Measurements from ENCODE around the gene STAU1. TPM values are rescaled to one million over a fixed set of nuclear protein-coding genes. Genes with fewer than 3 reads are reported as not detected.
"Not testable (repeated sequence)": the region's sequence is repeated elsewhere in the genome, so short reads cannot be mapped to it uniquely, and the experiment has no call there.

The STAU1 gene
- total RNA-seq, 4 donors from 2014 or later = 64.2 to 79.8 (median 70.9) TPM

DNA sequence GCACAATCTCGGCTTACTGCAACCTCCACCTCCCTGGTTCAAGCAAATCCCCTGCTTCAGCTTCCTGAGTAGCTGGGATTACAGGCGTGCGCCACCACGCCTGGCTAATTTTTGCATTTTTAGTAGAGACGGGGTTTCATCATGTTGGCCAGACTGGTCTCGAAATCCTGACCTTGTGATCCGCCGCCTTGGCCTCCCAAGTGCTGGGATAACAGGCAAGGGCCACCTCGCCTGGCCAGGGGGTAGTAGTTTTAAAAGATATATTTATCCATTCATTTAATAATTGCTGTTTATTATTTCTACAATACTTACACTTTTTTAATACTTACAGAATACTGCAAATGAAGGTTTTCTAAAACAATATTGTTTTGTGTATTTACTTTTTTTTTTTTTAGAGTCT is 15.6 kb upstream of the STAU1 start:
- no peaks in the 10 kb centered on the region for H3K27me3 ChIP-seq
- no peak for DNase-seq (ENCODE audit: low spot score in 2 of 2)
- no peak overlapping the region for H3K4me3 ChIP-seq
- no peak for TF ChIP-seq EP300 (IDR thresholded peaks at IDR 0.05)
- H3K36me3 ChIP-seq = no peaks in the 10 kb centered on the region
- no peaks in the 10 kb centered on the region for H3K4me1 ChIP-seq
- peaks cover 0 to 4% (median 0%) of the 10 kb centered on the region in 4 donors for H3K9me3 ChIP-seq
- H3K27ac ChIP-seq = no peak overlapping the region
- 68 to 95% methylated on average over 9 of the region's 9 CpGs for WGBS, 2 donors

DNA sequence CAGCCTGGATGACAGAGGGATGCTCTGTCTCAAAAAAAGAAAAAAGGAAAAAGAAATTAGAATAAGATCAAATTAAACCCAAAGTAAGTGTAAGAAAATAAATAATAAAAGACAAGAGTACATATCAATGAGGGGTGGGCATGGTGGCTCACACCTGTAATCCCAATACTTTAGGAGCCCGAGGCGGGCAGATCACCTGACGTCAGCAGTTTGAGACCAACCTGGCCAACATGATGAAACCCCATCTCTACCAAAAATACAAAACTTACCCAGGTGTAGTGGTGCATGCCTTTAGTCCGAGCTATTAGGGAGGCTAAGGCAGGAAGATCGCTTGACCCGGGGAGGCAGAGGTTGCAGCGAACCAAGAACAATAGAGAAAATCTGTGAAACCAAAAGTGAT is 14.9 kb upstream of the STAU1 start:
- H3K4me3 ChIP-seq = no peak overlapping the region
- no peak for DNase-seq (ENCODE audit: low spot score in 2 of 2)
- H3K27me3 ChIP-seq = no peaks in the 10 kb centered on the region
- no peak overlapping the region for H3K27ac ChIP-seq
- WGBS, 2 donors = 86 to 90% methylated on average over 7 of the region's 7 CpGs
- no peaks in the 10 kb centered on the region for H3K36me3 ChIP-seq
- TF ChIP-seq POLR2A (IDR thresholded peaks at IDR 0.05) = no peak
- no peaks in the 10 kb centered on the region for H3K4me1 ChIP-seq
- H3K9me3 ChIP-seq = peaks cover 0 to 4% (median 0%) of the 10 kb centered on the region in 4 donors

- Histone ChIP-seq H3K4me1 (no peaks in the 10 kb centered on the region), H3K4me3 (no peak overlapping the region), H3K27ac (no peak overlapping the region), H3K36me3 (no peaks in the 10 kb centered on the region), H3K9me3 (peaks cover 0 to 4% (median 0%) of the 10 kb centered on the region in 4 donors), H3K27me3 (no peaks in the 10 kb centered on the region)
- TF ChIP-seq EP300 (IDR thresholded peaks at IDR 0.05) (no peak), POLR2A (IDR thresholded peaks at IDR 0.05) (no peak)
- TF ChIP-seq, protein P1, sequence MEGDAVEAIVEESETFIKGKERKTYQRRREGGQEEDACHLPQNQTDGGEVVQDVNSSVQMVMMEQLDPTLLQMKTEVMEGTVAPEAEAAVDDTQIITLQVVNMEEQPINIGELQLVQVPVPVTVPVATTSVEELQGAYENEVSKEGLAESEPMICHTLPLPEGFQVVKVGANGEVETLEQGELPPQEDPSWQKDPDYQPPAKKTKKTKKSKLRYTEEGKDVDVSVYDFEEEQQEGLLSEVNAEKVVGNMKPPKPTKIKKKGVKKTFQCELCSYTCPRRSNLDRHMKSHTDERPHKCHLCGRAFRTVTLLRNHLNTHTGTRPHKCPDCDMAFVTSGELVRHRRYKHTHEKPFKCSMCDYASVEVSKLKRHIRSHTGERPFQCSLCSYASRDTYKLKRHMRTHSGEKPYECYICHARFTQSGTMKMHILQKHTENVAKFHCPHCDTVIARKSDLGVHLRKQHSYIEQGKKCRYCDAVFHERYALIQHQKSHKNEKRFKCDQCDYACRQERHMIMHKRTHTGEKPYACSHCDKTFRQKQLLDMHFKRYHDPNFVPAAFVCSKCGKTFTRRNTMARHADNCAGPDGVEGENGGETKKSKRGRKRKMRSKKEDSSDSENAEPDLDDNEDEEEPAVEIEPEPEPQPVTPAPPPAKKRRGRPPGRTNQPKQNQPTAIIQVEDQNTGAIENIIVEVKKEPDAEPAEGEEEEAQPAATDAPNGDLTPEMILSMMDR (IDR thresholded peaks at IDR 0.05) = no peak
- no peak for DNase-seq (ENCODE audit: low spot score in 2 of 2)
- WGBS, 2 donors = 91 to 92% methylated on average over 4 of the region's 4 CpGs
These were observed 11.7 kb upstream of the STAU1 start for GRCh38 chr20:49199729-49200293.

GRCh38 chr20:49192944-49193518 is 4.9 kb upstream of the STAU1 start:
- 81 to 86% methylated on average over 11 of the region's 11 CpGs for WGBS, 2 donors
- H3K27me3 ChIP-seq; H3K4me1 ChIP-seq; H3K36me3 ChIP-seq; DNase-seq (ENCODE audit: low spot score in 2 of 2); H3K9me3 ChIP-seq; H3K4me3 ChIP-seq; H3K27ac ChIP-seq: not testable (repeated sequence)

DNA sequence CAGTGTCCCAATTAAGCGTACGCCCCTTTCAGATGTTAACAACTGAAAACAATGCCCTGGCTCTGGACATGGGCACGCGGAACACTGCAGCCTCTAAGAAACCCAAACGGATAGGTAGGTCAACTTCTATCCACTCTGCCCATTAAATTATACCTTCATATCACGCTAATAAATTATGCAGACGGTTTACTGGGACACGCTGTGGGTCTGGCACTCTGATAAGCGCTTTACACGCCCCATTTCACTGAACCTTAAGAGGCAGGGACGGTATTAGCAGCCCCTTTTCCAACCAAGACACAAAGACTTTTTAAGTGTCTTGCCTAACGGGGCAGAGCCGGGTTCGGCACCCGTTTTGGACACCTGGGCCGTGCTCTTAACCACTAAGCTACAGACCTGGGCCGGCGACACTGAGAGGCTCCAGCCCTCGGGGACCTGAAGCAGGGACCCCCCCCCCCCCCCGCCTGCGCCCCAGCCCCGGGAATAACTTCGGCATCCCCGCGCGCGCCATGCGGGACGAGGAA is 744 bp downstream of the STAU1 start:
- Histone ChIP-seq H3K36me3 (no peaks in the 10 kb centered on the region), H3K9me3 (no peaks in the 10 kb centered on the region), H3K4me3 (peak overlapping the region; percentile 64 to 90 (median 87)), H3K27me3 (no peaks in the 10 kb centered on the region), H3K4me1 (peaks cover 0 to 38% (median 9%) of the 10 kb centered on the region in 4 donors), H3K27ac (peak overlapping the region; percentile 79 to 94 (median 91))
- WGBS, 2 donors = 0 to 1% methylated on average over 7 to 14 of the region's 29 CpGs
- DNase-seq (ENCODE audit: low spot score in 2 of 2) = peak in 1 of 2 donors; percentile 6
- TF ChIP-seq EP300 (IDR thresholded peaks at IDR 0.05) (no peak), POLR2A (IDR thresholded peaks at IDR 0.05) (no peak)
- TF ChIP-seq, protein P1 (IDR thresholded peaks at IDR 0.05) = no peak

- peaks cover 0 to 45% (median 12%) of the 10 kb centered on the region in 4 donors for H3K4me1 ChIP-seq
- H3K36me3 ChIP-seq = no peaks in the 10 kb centered on the region
- no peaks in the 10 kb centered on the region for H3K27me3 ChIP-seq
- H3K9me3 ChIP-seq = no peaks in the 10 kb centered on the region
- TF ChIP-seq POLR2A (IDR thresholded peaks at IDR 0.05) (peak in 1 of 2 donors; percentile 14), EP300 (IDR thresholded peaks at IDR 0.05) (peak in 1 of 2 donors; percentile 32)
- TF ChIP-seq, protein P1 (IDR thresholded peaks at IDR 0.05) = no peak
- WGBS, 2 donors = 1% methylated on average over 19 of the region's 19 CpGs
- peak in 1 of 2 donors; percentile 55 for DNase-seq (ENCODE audit: low spot score in 2 of 2)
- peak overlapping the region; percentile 64 to 90 (median 87) for H3K4me3 ChIP-seq
- peak overlapping the region; percentile 79 to 94 (median 91) for H3K27ac ChIP-seq
These were observed 1.4 kb downstream of the STAU1 start for GRCh38 chr20:49186535-49187329.
